Keratinocyte (primary cell): ENCODE data around the gene POMC. TPM values are rescaled to one million over a fixed set of nuclear protein-coding genes. Genes with fewer than 3 reads are reported as not detected.

Source experiments
- DNase-seq: peaks from one replicate; pipeline ENCODE4 v3.0.0-alpha.2; 2011; ENCODE audit warnings: low read depth, missing footprints, low spot score
- FAIRE-seq: peaks from 2 replicates; lab custom pipeline; 2011; peaks lifted over from hg19 to GRCh38; lab: Jason Lieb, UNC
- H2AFZ ChIP-seq: 2 replicates; pipeline ENCODE4 v1.6.0; 2012; ENCODE audit warnings: low read length, control low read depth, inconsistent platforms; ENCODE audit not compliant: control insufficient read depth
- H3K27ac ChIP-seq: 2 replicates; pipeline ENCODE4 v1.5.1; 2011; ENCODE audit warnings: low read length; ENCODE audit not compliant: control insufficient read depth, insufficient read depth
- H3K27me3 ChIP-seq: 3 replicates; pipeline ENCODE4 v1.6.0; 2011; ENCODE audit warnings: low read length; ENCODE audit not compliant: control insufficient read depth, insufficient read depth; ENCODE audit errors: extremely low read depth
- H3K36me3 ChIP-seq, 2 experiments: 2 replicates in 1 of 2; 3 replicates in 1 of 2; pipeline ENCODE4 v1.5.1; 2011; ENCODE audit warnings: low read length in 2 of 2, mild to moderate bottlenecking in 1 of 2; ENCODE audit not compliant: control insufficient read depth in 2 of 2, insufficient read depth in 2 of 2; ENCODE audit errors: extremely low read depth in 1 of 2
- H3K4me1 ChIP-seq: 3 replicates; pipeline ENCODE4 v1.5.1; 2011; ENCODE audit warnings: low read length; ENCODE audit not compliant: control insufficient read depth, insufficient read depth; ENCODE audit errors: extremely low read depth
- H3K4me2 ChIP-seq: 3 replicates; pipeline ENCODE4 v1.6.0; 2011; ENCODE audit warnings: low read depth, low read length; ENCODE audit not compliant: control insufficient read depth, insufficient read depth; ENCODE audit errors: extremely low read depth
- H3K4me3 ChIP-seq, 3 experiments: fragments of 200-600 bp in 1 of 3; sonication (generic) in 1 of 3; 2 replicates in 2 of 3; 3 replicates in 1 of 3; pipeline ENCODE4 v1.5.1; 2011 to 2016; ENCODE audit warnings: low read length in 3 of 3, mild to moderate bottlenecking in 3 of 3, control low read depth in 2 of 3, inconsistent platforms in 1 of 3, low read depth in 1 of 3, mixed read lengths in 1 of 3, mixed run types in 1 of 3, moderate library complexity in 1 of 3; ENCODE audit not compliant: control insufficient read depth in 2 of 3, insufficient read depth in 2 of 3; ENCODE audit errors: extremely low read depth in 1 of 3
- H3K79me2 ChIP-seq: 2 replicates; pipeline ENCODE4 v1.6.0; 2012; ENCODE audit warnings: low read length; ENCODE audit not compliant: control insufficient read depth, insufficient read depth
- H3K9ac ChIP-seq: 3 replicates; pipeline ENCODE4 v1.6.0; 2011; ENCODE audit warnings: low read length; ENCODE audit not compliant: control insufficient read depth, insufficient read depth; ENCODE audit errors: extremely low read depth
- H3K9me1 ChIP-seq: 3 replicates; pipeline ENCODE4 v1.6.0; 2011; ENCODE audit warnings: low read length; ENCODE audit not compliant: control insufficient read depth, insufficient read depth; ENCODE audit errors: extremely low read depth
- H3K9me3 ChIP-seq: 2 replicates; pipeline ENCODE4 v1.5.1; 2012; ENCODE audit warnings: low read depth, low read length; ENCODE audit not compliant: control insufficient read depth
- H4K20me1 ChIP-seq: 3 replicates; pipeline ENCODE4 v1.6.0; 2011; ENCODE audit warnings: low read length; ENCODE audit not compliant: control insufficient read depth, insufficient read depth; ENCODE audit errors: extremely low read depth
- CTCF ChIP-seq, 3 experiments: IDR thresholded peaks in 1 of 3; conservative IDR thresholded peaks in 1 of 3; optimal IDR thresholded peaks in 1 of 3; 2 replicates in 2 of 3; 3 replicates in 1 of 3; pipeline versions ENCODE3 to v1.5.1; 2011; ENCODE audit warnings: low read length in 3 of 3, mild to moderate bottlenecking in 3 of 3, moderate library complexity in 2 of 3, control low read depth in 1 of 3, inconsistent platforms in 1 of 3; ENCODE audit not compliant: insufficient read depth in 2 of 3; ENCODE audit errors: extremely low read depth in 1 of 3
- EZH2 ChIP-seq: IDR thresholded peaks from one replicate; pipeline ENCODE4 v1.6.1; 2012; ENCODE audit warnings: inconsistent platforms, mild to moderate bottlenecking, low read length, moderate library complexity
- dilution Hi-C: fragments of 300-500 bp; cut with MboI; formaldehyde crosslinking; loops from one replicate; pipeline ENCODE4 v1.7.0; 2020; ENCODE audit warnings: low sequenced_read_pairs; ENCODE audit not compliant: extremely low pct_ligation_motif_present
- polyA plus RNA-seq, 5 experiments: library from polyadenylated mRNA; depleted of rRNA in 3 of 5; stranded (reverse) in 3 of 5; stranded (forward) in 1 of 5; unstranded in 1 of 5; fragments of >200 nt; gene quantifications; 1 replicate in 1 of 5; 2 replicates in 3 of 5; 3 replicates in 1 of 5; pipeline versions ENCODE4 v1.2.1 to v1.2.3, GENCODE V29; 2011 to 2012; ENCODE audit warnings: missing spikeins in 2 of 5, low read depth in 1 of 5, low replicate concordance in 1 of 5

The POMC gene
- polyA plus RNA-seq, 1 donor (not counting 4 experiments of a cell fraction or from before 2014, with no cell fraction given): not detected

- no peaks in the 10 kb centered on the region for H3K9me1 ChIP-seq
- TF ChIP-seq EZH2 (no peak), CTCF (optimal IDR thresholded peaks at IDR 0.05 in 1 of 3, IDR thresholded peaks at IDR 0.05 in 1 of 3, conservative IDR thresholded peaks at IDR 0.05 in 1 of 3; ENCODE audit: extremely low read depth in 1 of 3, insufficient read depth in 2 of 3, low read length in 3 of 3) (no peak)
- no peak for DNase-seq
- peaks cover 7% of the 10 kb centered on the region for H3K27me3 ChIP-seq
- H3K27ac ChIP-seq: no peak overlapping the region
- H3K4me3 ChIP-seq: no peak overlapping the region
- H3K9ac ChIP-seq: no peak overlapping the region
- H2AFZ ChIP-seq: peak overlapping the region; percentile 9
- no peak for FAIRE-seq
- dilution Hi-C loops: no loop called here
- no peaks in the 10 kb centered on the region for H3K79me2 ChIP-seq
- H3K9me3 ChIP-seq: no peaks in the 10 kb centered on the region
- no peaks in the 10 kb centered on the region for H3K36me3 ChIP-seq
- no peaks in the 10 kb centered on the region for H4K20me1 ChIP-seq
- peaks cover 2% of the 10 kb centered on the region for H3K4me1 ChIP-seq
- no peak overlapping the region for H3K4me2 ChIP-seq
These were observed 7.2 kb downstream of the POMC start for GRCh38 chr2:25161055-25161781.

GRCh38 chr2:25160376-25160775 lies 8.0 kb downstream of the POMC start:
- Histone ChIP-seq H3K9me3 (no peaks in the 10 kb centered on the region), H3K36me3 (no peaks in the 10 kb centered on the region), H3K4me1 (no peaks in the 10 kb centered on the region), H3K9ac (no peak overlapping the region), H3K4me2 (no peak overlapping the region), H3K27ac (no peak overlapping the region), H3K79me2 (no peaks in the 10 kb centered on the region), H3K9me1 (no peaks in the 10 kb centered on the region), H4K20me1 (no peaks in the 10 kb centered on the region), H3K4me3 (no peak overlapping the region), H2AFZ (no peak overlapping the region), H3K27me3 (peaks cover 7% of the 10 kb centered on the region)
- dilution Hi-C loops: no loop called here
- no peak for DNase-seq
- FAIRE-seq: no peak
- TF ChIP-seq CTCF (optimal IDR thresholded peaks at IDR 0.05 in 1 of 3, IDR thresholded peaks at IDR 0.05 in 1 of 3, conservative IDR thresholded peaks at IDR 0.05 in 1 of 3; ENCODE audit: extremely low read depth in 1 of 3, insufficient read depth in 2 of 3, low read length in 3 of 3) (no peak), EZH2 (no peak)
